Germinal center (tissue), 1 donor: ENCODE results near the gene PELO.

Source experiments
- DNase-seq: peaks from one replicate; pipeline ENCODE4 v3.0.0; 2012; ENCODE audit warnings: mixed read lengths, low spot score

Gene PELO

GRCh38 chr5:52771343-52772039 is 16.2 kb upstream of the PELO start:
- DNase-seq = no peak

GRCh38 chr5:52772668-52773067 is 15.0 kb upstream of the PELO start:
- DNase-seq = no peak

- no peak for DNase-seq
Measured at GRCh38 chr5:52773342-52773741, 14.4 kb upstream of the PELO start.

- DNase-seq = no peak
Measured at GRCh38 chr5:52774005-52774410, 13.7 kb upstream of the PELO start.

GRCh38 chr5:52776116-52776515 is 11.6 kb upstream of the PELO start:
- DNase-seq = no peak

GRCh38 chr5:52777186-52777585 is 10.5 kb upstream of the PELO start:
- DNase-seq = no peak

- DNase-seq = no peak
Measured at GRCh38 chr5:52778781-52779180, 8.9 kb upstream of the PELO start.

GRCh38 chr5:52779213-52779612 is 8.5 kb upstream of the PELO start:
- DNase-seq = no peak

- DNase-seq = no peak
Measured at GRCh38 chr5:52783226-52783959, 4.3 kb upstream of the PELO start.

- no peak for DNase-seq
Measured at GRCh38 chr5:52784737-52785136, 3.0 kb upstream of the PELO start.

GRCh38 chr5:52786391-52786790 is 1.3 kb upstream of the PELO start:
- no peak for DNase-seq

GRCh38 chr5:52786949-52787599 is 642 bp upstream of the PELO start:
- no peak for DNase-seq

- DNase-seq = no peak
Measured at GRCh38 chr5:52788505-52788821, 747 bp downstream of the PELO start.

GRCh38 chr5:52789378-52789777 is 1.7 kb downstream of the PELO start:
- no peak for DNase-seq

GRCh38 chr5:52789851-52790250 is 2.1 kb downstream of the PELO start:
- DNase-seq = no peak

GRCh38 chr5:52791366-52791765 is 3.6 kb downstream of the PELO start:
- no peak for DNase-seq

- no peak for DNase-seq
Measured at GRCh38 chr5:52794519-52794918, 6.8 kb downstream of the PELO start.

GRCh38 chr5:52796031-52796430 is 8.3 kb downstream of the PELO start:
- DNase-seq = no peak

- no peak for DNase-seq
Measured at GRCh38 chr5:52796516-52797103, 8.9 kb downstream of the PELO start.

GRCh38 chr5:52798938-52799337 is 11.2 kb downstream of the PELO start:
- DNase-seq = no peak

GRCh38 chr5:52799358-52799982 is 11.8 kb downstream of the PELO start:
- peak; percentile 8 for DNase-seq

GRCh38 chr5:52799983-52800393 is 12.3 kb downstream of the PELO start:
- peak; percentile 94 for DNase-seq
